MG63 (cell line): Measurements from ENCODE around the gene TMPRSS12. TPM values are rescaled to one million over a fixed set of nuclear protein-coding genes. Genes with fewer than 3 reads are reported as not detected.

Experiments used
- DNase-seq: peaks from one replicate; pipeline ENCODE4 v3.0.0-alpha.2; 2020
- H3K27me3 ChIP-seq: fragments of 250-450 bp; sonication (Bioruptor Pico); 2 replicates; pipeline ENCODE4 v1.5.1; 2020; ENCODE audit warnings: mild to moderate bottlenecking, moderate library complexity
- H3K36me3 ChIP-seq: fragments of 250-450 bp; sonication (Bioruptor Pico); 2 replicates; pipeline ENCODE4 v1.5.1; 2020; ENCODE audit warnings: mild to moderate bottlenecking, moderate library complexity
- H3K4me3 ChIP-seq: fragments of 250-450 bp; sonication (Bioruptor Pico); 2 replicates; pipeline ENCODE4 v1.5.1; 2020; ENCODE audit warnings: mild to moderate bottlenecking, moderate library complexity
- H3K9me3 ChIP-seq: fragments of 250-450 bp; sonication (Bioruptor Pico); 2 replicates; pipeline ENCODE4 v1.5.1; 2020; ENCODE audit warnings: mild to moderate bottlenecking, moderate library complexity
- total RNA-seq: library from RNA; depleted of rRNA; stranded (reverse); fragments of >200 nt; shearing (Covaris generic); gene quantifications from 2 replicates; pipeline ENCODE4 v1.2.3, GENCODE V29; 2014; ENCODE audit warnings: low replicate concordance; rRNA removed

Gene TMPRSS12
- total RNA-seq, 1 experiment from 2014 or later = not detected

DNA sequence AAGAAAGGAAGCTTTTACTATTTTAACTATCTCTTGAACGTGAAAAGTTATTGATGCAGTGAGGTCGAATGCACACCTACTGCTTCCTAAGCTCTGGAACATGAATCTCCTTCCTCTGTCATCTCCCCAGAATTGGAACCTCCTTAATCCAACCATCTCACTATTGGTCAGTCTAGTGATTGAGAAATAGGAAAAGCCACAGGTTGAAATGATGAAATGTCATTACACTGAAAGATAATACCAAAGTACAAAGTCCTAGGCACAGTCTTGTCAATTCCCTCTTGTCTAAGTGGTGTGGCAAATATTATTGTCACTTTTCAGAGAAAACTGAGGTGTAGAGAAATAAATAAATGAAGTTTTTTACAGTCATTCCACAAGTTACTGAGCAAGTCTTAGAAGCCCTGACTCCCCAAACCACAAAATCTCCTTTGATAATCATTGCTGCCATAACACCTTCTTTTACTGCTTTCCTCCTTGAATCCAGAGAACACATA, 90.1 kb downstream of the TMPRSS12 start:
- no peak for DNase-seq
- Histone ChIP-seq H3K27me3 (no peaks in the 10 kb centered on the region), H3K36me3 (no peaks in the 10 kb centered on the region), H3K4me3 (no peak overlapping the region), H3K9me3 (peaks cover 4% of the 10 kb centered on the region; the same call in 1 of the 2 replicates)

DNA sequence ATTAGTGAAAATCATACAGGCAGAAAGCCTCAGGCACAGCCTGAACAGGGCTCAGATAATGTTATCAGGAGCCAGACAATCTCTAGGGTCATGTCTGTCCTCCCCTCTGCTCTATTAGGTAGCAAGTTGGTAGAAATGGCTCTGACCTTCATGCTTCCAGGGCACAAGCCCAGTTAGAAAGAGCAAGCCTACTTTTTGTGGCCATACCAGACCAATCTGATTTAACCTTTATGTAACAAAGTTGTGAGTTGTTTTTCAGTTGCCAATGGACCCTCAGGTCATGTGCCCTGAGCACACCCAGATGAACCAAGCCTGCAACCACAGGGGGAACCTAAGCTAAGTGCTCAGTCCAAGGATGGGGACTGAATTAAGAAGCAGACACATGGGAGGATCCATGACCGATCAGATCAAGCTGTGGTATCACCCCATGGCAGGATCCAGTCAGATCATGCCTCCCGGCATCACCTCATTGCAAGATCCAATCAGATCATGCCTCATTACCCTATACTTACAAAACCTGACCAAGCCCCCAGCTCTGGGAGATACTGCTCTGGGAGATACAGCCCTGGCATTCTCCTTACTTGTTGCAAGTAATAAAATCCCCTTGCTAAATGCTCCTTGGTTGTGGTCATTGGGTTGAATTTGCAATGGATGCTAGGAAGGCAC, 90.9 kb downstream of the TMPRSS12 start:
- no peak for DNase-seq
- Histone ChIP-seq H3K4me3 (no peak overlapping the region), H3K27me3 (no peaks in the 10 kb centered on the region)

DNA sequence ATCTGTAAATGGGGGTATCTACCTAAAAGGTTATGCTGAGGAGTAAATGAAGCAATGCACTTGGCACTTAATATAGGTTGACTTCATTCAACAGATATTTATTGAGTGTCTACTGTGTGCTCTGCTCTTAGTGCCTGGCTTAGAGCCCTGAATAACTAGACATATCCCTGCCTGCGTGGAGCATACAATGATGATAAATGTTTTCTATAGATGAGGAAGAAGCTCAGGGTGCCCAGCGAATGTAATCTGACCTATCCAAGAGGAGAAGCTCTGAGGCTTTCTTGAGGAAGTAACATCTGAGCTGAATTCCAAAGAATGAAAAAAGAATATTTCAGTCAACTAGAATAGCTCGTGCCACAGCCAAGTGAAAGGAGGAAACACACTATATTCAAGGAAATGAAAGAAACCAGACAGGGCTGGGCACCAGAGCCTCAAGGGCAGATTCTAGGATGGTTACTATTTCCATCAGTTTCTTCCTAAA, 91.7 kb downstream of the TMPRSS12 start:
- no peaks in the 10 kb centered on the region for H3K27me3 ChIP-seq
- H3K36me3 ChIP-seq = no peaks in the 10 kb centered on the region
- DNase-seq = no peak
- no peak overlapping the region for H3K4me3 ChIP-seq
- H3K9me3 ChIP-seq = peaks cover 4% of the 10 kb centered on the region; the same call in 1 of the 2 replicates

More for the DNA sequence above, 90.9 kb downstream of the TMPRSS12 start:
- Histone ChIP-seq H3K36me3 (no peaks in the 10 kb centered on the region), H3K9me3 (peaks cover 4% of the 10 kb centered on the region; the same call in 1 of the 2 replicates)

GRCh38 chr12:50934981-50935807, 92.5 kb downstream of the TMPRSS12 start:
- Histone ChIP-seq H3K36me3 (no peaks in the 10 kb centered on the region), H3K27me3 (no peaks in the 10 kb centered on the region), H3K9me3 (peaks cover 4% of the 10 kb centered on the region; the same call in 1 of the 2 replicates), H3K4me3 (no peak overlapping the region)
- DNase-seq = no peak

DNA sequence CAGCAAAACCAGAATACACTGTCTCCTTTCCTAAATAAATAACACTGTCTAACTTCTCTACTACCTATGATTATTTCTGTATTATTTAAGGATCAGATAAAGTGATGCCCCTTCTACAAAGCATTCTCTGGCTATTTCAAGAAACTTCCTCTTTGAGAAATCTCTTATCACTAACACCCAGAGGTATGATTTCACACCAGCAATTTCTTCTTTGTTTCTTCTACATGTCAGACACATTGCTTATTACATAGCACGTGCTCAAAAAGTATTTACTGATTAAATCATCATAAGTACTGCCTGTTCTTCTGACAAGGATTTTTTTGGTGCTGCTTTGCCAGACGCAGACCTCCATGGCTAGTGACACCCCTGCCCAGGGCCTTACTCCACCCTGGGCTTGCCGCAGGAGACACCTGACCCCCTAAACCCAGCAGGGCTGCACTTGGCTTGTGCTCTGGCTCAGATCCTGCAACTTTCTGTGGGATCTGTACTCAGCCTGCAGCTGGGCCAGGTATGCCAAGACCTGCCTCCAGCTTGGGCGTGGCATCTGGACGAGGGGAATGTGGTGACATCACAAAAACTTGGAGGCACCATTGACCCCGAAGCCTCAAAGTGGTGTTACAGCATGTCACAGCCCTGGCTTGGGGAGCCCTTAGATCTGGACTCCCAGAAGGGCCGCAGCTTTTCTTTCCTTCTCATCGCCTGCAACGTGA, 94.2 kb downstream of the TMPRSS12 start:
- H3K27me3 ChIP-seq = no peaks in the 10 kb centered on the region
- no peak overlapping the region for H3K4me3 ChIP-seq
- no peak for DNase-seq
- no peaks in the 10 kb centered on the region for H3K36me3 ChIP-seq
- peaks cover 4% of the 10 kb centered on the region; the same call in 1 of the 2 replicates for H3K9me3 ChIP-seq

Other genes starting within 250 kb of the TMPRSS12 start
- gene ATF1, start 78.8 kb upstream of the TMPRSS12 start, total RNA-seq = 41.3 and 69.7 TPM in 2 replicates
- gene HIGD1C, start 109.6 kb downstream of the TMPRSS12 start, total RNA-seq = not detected in 2 replicates
- 12.0 and 74.1 TPM in 2 replicates for gene SLC11A2, start 183.5 kb downstream of the TMPRSS12 start, total RNA-seq
- gene LETMD1, start 205.4 kb downstream of the TMPRSS12 start, total RNA-seq = 27.5 and 28.8 TPM in 2 replicates
- 4.6 and 7.8 TPM in 2 replicates for gene CSRNP2, start 240.7 kb downstream of the TMPRSS12 start, total RNA-seq